Ovary (tissue), 3 donors: ENCODE data around the gene PSME1.

Source experiments
- CTCF ChIP-seq, 3 donors: fragments of 450-650 bp in 2 of 3; fragments of 200-600 bp in 1 of 3; IDR thresholded peaks; one replicate each; pipeline versions ENCODE4 v1.5.1 to v1.8.0; 2016 to 2022; ENCODE audit warnings: antibody characterized with exemption in 3 of 3, mild to moderate bottlenecking in 1 of 3
- POLR2A ChIP-seq: fragments of 450-650 bp; IDR thresholded peaks from one replicate; pipeline ENCODE4 v1.6.1; 2017; ENCODE audit warnings: antibody characterized with exemption, mild to moderate bottlenecking, moderate library complexity
- donor health status: DM: no; HTN: no; CAD: no.

GRCh38 chr14:24187539-24187915 lies 51.5 kb downstream of the PSME1 start:
- TF ChIP-seq CTCF (IDR thresholded peaks at IDR 0.05): no peak
- TF ChIP-seq POLR2A: no peak
